Measurements from ENCODE around the gene FBXO31. TPM values are rescaled to one million over a fixed set of nuclear protein-coding genes. Genes with fewer than 3 reads are reported as not detected.
A peak's percentile ranks its signal among the peaks of the same experiment; 100 is the strongest.

The FBXO31 gene
- total and polyA plus RNA-seq, 9 of the 15 experiments (the other 6 are each of a cell fraction or from before 2014, with no cell fraction given), result 0.18 to 33.3 (median 10.9) TPM

DNA sequence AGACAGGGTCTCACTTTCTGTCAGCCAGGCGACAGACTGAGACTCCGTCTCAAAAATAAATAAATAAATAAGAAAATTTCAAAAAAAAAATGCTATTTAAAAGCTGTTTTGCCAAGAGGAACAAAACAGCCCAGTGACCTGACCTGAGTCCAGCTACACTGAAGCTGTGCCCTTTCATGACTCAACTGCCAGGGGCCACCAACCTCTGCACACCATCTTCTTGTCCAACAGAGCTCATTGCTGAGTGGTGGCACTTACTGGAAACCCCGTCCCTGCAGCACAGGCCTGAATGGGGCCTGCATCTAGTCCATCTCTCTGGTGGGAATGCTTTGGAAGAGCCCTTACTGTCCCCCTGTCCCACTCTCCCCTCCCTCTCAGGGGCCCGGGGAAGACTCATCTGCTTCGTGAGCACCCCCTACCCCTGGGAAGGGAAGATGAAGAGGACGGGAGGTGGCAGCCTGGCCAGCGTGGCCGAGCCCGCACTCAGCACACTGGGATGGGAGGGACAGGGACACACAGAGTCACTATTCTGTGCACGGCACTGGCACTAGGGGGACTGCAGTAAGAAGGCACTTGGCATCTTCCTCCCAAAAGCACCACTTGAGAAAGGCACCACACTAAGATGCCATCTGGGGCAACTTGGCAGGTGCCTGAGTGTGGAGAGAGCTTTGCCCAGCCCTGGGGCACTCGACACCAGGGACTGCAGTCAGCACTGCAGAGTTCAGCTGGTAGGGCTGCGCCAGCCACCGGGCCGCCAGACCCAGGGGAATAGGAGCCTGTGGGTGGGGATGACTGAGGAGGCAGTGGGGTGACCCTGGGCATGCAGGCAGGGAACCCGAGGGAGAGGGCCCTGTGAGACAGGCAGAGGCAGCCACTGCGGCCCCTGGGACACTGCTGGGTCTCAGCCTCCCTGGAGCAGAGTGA is 13.5 kb downstream of the FBXO31 start:
- H3K9me3 ChIP-seq (replicated peaks; ENCODE audit: control insufficient read depth, insufficient read depth, low read depth, low read length), result no peaks in the 10 kb centered on the region
- H2AFZ ChIP-seq (ENCODE audit: low read depth, low read length), result no peak overlapping the region
- DNase-seq (ENCODE audit: extremely low read depth in 1 of 4, low spot score in 3 of 4) (no peak), FAIRE-seq (no peak), ATAC-seq (no peak)
- no TSS peak for BruUV-seq (replicated peaks)
- H4K20me1 ChIP-seq (replicated peaks; ENCODE audit: control insufficient read depth, insufficient read depth, low read length), result peaks cover 14% of the 10 kb centered on the region; the same call in 1 of the 2 replicates
- intact Hi-C loops (cut with micrococcal nuclease), result no loop called here
- no peaks in the 10 kb centered on the region for H3K27me3 ChIP-seq (ENCODE audit: control insufficient read depth in 2 of 2, insufficient read depth in 2 of 2, low read length in 2 of 2)
- peaks cover 24% of the 10 kb centered on the region; the same call in 2 of the 3 replicates for H3K36me3 ChIP-seq (ENCODE audit: control insufficient read depth, insufficient read depth, low read length)
- CTCF ChIA-PET (ENCODE audit: low intra/inter-chr PET ratio), result no interaction called here
- no peak overlapping the region for H3K4me2 ChIP-seq (ENCODE audit: insufficient read depth, low read length)
- H3K27ac ChIP-seq (ENCODE audit: extremely low read depth, low read depth, low read length), result no peak overlapping the region
- in situ Hi-C loops (cut with MboI), result no loop called here
- POLR2A ChIA-PET, result interaction anchor here (1.1 to 1.6 kb wide), 2 partner anchors 11 to 18 kb away, joined by 4 read pairs; no protein-coding TSS in a partner anchor
- H3K4me1 ChIP-seq (replicated peaks in 1 of 2; ENCODE audit: control insufficient read depth in 2 of 2, insufficient read depth in 2 of 2, low read length in 2 of 2), result peaks cover 1 to 14% of the 10 kb centered on the region in 2 experiments; a peak in 2 of 5 replicates
- H3K9me1 ChIP-seq (ENCODE audit: control insufficient read depth, insufficient read depth, low read length), result no peaks in the 10 kb centered on the region
- H3K79me2 ChIP-seq (ENCODE audit: control insufficient read depth, insufficient read depth, low read length), result peaks cover 81% of the 10 kb centered on the region
- 85% methylated on average over 12 of the region's 16 CpGs for WGBS (ENCODE audit: insufficient coverage, low coverage, missing lambda C conversion rate)
- H3K4me3 ChIP-seq, result no peak overlapping the region
- peak overlapping the region in 1 of 2 experiments; percentile 48; a peak in 1 of 4 replicates for H3K9ac ChIP-seq (ENCODE audit: insufficient read depth in 1 of 2, low read depth in 2 of 2, low read length in 2 of 2)
- TF ChIP-seq ZNF717 (CRISPR knock-in tag; IDR thresholded peaks at IDR 0.05), result no peak
- no peak for TF ChIP-seq KHSRP (IDR thresholded peaks at IDR 0.05)
- TF ChIP-seq, protein P1, sequence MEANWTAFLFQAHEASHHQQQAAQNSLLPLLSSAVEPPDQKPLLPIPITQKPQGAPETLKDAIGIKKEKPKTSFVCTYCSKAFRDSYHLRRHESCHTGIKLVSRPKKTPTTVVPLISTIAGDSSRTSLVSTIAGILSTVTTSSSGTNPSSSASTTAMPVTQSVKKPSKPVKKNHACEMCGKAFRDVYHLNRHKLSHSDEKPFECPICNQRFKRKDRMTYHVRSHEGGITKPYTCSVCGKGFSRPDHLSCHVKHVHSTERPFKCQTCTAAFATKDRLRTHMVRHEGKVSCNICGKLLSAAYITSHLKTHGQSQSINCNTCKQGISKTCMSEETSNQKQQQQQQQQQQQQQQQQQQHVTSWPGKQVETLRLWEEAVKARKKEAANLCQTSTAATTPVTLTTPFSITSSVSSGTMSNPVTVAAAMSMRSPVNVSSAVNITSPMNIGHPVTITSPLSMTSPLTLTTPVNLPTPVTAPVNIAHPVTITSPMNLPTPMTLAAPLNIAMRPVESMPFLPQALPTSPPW (CRISPR knock-in tag; IDR thresholded peaks at IDR 0.05), result no peak
- TF ChIP-seq, protein P2, sequence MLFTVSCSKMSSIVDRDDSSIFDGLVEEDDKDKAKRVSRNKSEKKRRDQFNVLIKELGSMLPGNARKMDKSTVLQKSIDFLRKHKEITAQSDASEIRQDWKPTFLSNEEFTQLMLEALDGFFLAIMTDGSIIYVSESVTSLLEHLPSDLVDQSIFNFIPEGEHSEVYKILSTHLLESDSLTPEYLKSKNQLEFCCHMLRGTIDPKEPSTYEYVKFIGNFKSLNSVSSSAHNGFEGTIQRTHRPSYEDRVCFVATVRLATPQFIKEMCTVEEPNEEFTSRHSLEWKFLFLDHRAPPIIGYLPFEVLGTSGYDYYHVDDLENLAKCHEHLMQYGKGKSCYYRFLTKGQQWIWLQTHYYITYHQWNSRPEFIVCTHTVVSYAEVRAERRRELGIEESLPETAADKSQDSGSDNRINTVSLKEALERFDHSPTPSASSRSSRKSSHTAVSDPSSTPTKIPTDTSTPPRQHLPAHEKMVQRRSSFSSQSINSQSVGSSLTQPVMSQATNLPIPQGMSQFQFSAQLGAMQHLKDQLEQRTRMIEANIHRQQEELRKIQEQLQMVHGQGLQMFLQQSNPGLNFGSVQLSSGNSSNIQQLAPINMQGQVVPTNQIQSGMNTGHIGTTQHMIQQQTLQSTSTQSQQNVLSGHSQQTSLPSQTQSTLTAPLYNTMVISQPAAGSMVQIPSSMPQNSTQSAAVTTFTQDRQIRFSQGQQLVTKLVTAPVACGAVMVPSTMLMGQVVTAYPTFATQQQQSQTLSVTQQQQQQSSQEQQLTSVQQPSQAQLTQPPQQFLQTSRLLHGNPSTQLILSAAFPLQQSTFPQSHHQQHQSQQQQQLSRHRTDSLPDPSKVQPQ (CRISPR knock-in tag; IDR thresholded peaks at IDR 0.05; ENCODE audit: borderline replicate concordance), result no peak
- no peak for TF ChIP-seq RNF2 (IDR thresholded peaks at IDR 0.05)
- TF ChIP-seq NCOA4 (IDR thresholded peaks at IDR 0.05; ENCODE audit: partially characterized antibody), result no peak
- no peak for TF ChIP-seq ESRRA (IDR thresholded peaks at IDR 0.05; ENCODE audit: borderline replicate concordance, low read depth)
- TF ChIP-seq, protein P3, sequence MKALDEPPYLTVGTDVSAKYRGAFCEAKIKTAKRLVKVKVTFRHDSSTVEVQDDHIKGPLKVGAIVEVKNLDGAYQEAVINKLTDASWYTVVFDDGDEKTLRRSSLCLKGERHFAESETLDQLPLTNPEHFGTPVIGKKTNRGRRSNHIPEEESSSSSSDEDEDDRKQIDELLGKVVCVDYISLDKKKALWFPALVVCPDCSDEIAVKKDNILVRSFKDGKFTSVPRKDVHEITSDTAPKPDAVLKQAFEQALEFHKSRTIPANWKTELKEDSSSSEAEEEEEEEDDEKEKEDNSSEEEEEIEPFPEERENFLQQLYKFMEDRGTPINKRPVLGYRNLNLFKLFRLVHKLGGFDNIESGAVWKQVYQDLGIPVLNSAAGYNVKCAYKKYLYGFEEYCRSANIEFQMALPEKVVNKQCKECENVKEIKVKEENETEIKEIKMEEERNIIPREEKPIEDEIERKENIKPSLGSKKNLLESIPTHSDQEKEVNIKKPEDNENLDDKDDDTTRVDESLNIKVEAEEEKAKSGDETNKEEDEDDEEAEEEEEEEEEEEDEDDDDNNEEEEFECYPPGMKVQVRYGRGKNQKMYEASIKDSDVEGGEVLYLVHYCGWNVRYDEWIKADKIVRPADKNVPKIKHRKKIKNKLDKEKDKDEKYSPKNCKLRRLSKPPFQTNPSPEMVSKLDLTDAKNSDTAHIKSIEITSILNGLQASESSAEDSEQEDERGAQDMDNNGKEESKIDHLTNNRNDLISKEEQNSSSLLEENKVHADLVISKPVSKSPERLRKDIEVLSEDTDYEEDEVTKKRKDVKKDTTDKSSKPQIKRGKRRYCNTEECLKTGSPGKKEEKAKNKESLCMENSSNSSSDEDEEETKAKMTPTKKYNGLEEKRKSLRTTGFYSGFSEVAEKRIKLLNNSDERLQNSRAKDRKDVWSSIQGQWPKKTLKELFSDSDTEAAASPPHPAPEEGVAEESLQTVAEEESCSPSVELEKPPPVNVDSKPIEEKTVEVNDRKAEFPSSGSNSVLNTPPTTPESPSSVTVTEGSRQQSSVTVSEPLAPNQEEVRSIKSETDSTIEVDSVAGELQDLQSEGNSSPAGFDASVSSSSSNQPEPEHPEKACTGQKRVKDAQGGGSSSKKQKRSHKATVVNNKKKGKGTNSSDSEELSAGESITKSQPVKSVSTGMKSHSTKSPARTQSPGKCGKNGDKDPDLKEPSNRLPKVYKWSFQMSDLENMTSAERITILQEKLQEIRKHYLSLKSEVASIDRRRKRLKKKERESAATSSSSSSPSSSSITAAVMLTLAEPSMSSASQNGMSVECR (CRISPR knock-in tag; IDR thresholded peaks at IDR 0.05), result no peak
- TF ChIP-seq, protein P4, sequence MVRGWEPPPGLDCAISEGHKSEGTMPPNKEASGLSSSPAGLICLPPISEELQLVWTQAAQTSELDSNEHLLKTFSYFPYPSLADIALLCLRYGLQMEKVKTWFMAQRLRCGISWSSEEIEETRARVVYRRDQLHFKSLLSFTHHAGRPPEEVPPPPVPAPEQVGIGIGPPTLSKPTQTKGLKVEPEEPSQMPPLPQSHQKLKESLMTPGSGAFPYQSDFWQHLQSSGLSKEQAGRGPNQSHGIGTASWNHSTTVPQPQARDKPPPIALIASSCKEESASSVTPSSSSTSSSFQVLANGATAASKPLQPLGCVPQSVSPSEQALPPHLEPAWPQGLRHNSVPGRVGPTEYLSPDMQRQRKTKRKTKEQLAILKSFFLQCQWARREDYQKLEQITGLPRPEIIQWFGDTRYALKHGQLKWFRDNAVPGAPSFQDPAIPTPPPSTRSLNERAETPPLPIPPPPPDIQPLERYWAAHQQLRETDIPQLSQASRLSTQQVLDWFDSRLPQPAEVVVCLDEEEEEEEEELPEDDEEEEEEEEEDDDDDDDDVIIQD (CRISPR knock-in tag; IDR thresholded peaks at IDR 0.05), result no peak
- TF ChIP-seq RBM25 (IDR thresholded peaks at IDR 0.05; ENCODE audit: low read depth, low read length, severe bottlenecking), result no peak

Measured in K562 (cell line).